GM18526 (cell line): ENCODE results near the gene C14orf132.

Source experiments
- POLR2A ChIP-seq: IDR thresholded peaks from 3 replicates; pipeline ENCODE4 v1.6.1; 2011; ENCODE audit not compliant: insufficient read length; ENCODE audit errors: extremely low read depth

Gene C14orf132

GRCh38 chr14:96038920-96039632 lies at the start of gene C14orf132:
Gene C14orf132 (plus strand): TSS chr14:96039362. CDS start chr14:96039501, 139 bp downstream.
- TF ChIP-seq POLR2A = no peak

GRCh38 chr14:95993768-95994592 lies 45.2 kb upstream of the C14orf132 start:
- TF ChIP-seq POLR2A = no peak

- TF ChIP-seq POLR2A = no peak
Measured at GRCh38 chr14:95994593-95994928, 44.6 kb upstream of the C14orf132 start.

- TF ChIP-seq POLR2A = no peak
Measured at GRCh38 chr14:95998656-95999055, 40.5 kb upstream of the C14orf132 start.

GRCh38 chr14:96001866-96002497 lies 37.2 kb upstream of the C14orf132 start:
- TF ChIP-seq POLR2A = no peak

GRCh38 chr14:96002498-96002884 lies 36.7 kb upstream of the C14orf132 start:
- TF ChIP-seq POLR2A = no peak

GRCh38 chr14:96011131-96011530 lies 28.0 kb upstream of the C14orf132 start:
- TF ChIP-seq POLR2A = no peak

- TF ChIP-seq POLR2A = no peak
Measured at GRCh38 chr14:96011607-96012006, 27.6 kb upstream of the C14orf132 start.

- TF ChIP-seq POLR2A = no peak
Measured at GRCh38 chr14:96014176-96014575, 25.0 kb upstream of the C14orf132 start.

- no peak for TF ChIP-seq POLR2A
Measured at GRCh38 chr14:96016501-96017160, 22.5 kb upstream of the C14orf132 start.

- TF ChIP-seq POLR2A = no peak
Measured at GRCh38 chr14:96017882-96018281, 21.3 kb upstream of the C14orf132 start.

GRCh38 chr14:96027431-96028355 lies 11.5 kb upstream of the C14orf132 start:
- no peak for TF ChIP-seq POLR2A

- TF ChIP-seq POLR2A = no peak
Measured at GRCh38 chr14:96029089-96029645, 10.0 kb upstream of the C14orf132 start.

- TF ChIP-seq POLR2A = no peak
Measured at GRCh38 chr14:96030108-96030760, 8.9 kb upstream of the C14orf132 start.
